MV-4-11 (cell line): ENCODE measurements around the gene ILF2.
"Not testable (repeated sequence)": the region's sequence is repeated elsewhere in the genome, so short reads cannot be mapped to it uniquely, and the experiment has no call there.

ENCODE experiments used
- DNase-seq: peaks from one replicate; lab custom pipeline; 2025; lab: John Stamatoyannopoulos, UW

Gene ILF2

GRCh38 chr1:153649137-153649862, 21.5 kb downstream of the ILF2 start:
- DNase-seq: no peak

- no peak for DNase-seq
Observed at GRCh38 chr1:153648000-153648643, 22.7 kb downstream of the ILF2 start.

GRCh38 chr1:153647346-153647714, 23.5 kb downstream of the ILF2 start:
- no peak for DNase-seq

GRCh38 chr1:153646672-153647345, 24.0 kb downstream of the ILF2 start:
- DNase-seq: peak; percentile 78

- no peak for DNase-seq
Observed at GRCh38 chr1:153643816-153644215, 27.0 kb downstream of the ILF2 start.

- DNase-seq: no peak
Observed at GRCh38 chr1:153643100-153643499, 27.7 kb downstream of the ILF2 start.

GRCh38 chr1:153642161-153642560, 28.6 kb downstream of the ILF2 start:
- DNase-seq: no peak

- DNase-seq: no peak
Observed at GRCh38 chr1:153640861-153641260, 29.9 kb downstream of the ILF2 start.

- DNase-seq: not testable (repeated sequence)
Observed at GRCh38 chr1:153640213-153640612, 30.6 kb downstream of the ILF2 start.

- no peak for DNase-seq
Observed at GRCh38 chr1:153639280-153639679, 31.5 kb downstream of the ILF2 start.

- DNase-seq: no peak
Observed at GRCh38 chr1:153638261-153638660, 32.5 kb downstream of the ILF2 start.

GRCh38 chr1:153636312-153636711, 34.5 kb downstream of the ILF2 start:
- no peak for DNase-seq

- no peak for DNase-seq
Observed at GRCh38 chr1:153635872-153636271, 34.9 kb downstream of the ILF2 start.

- peak; percentile 97 for DNase-seq
Observed at GRCh38 chr1:153633754-153634665, 36.8 kb downstream of the ILF2 start, which contains the start of gene CHTOP. TSS of gene CHTOP (plus strand) at chr1:153634066. CDS start at chr1:153636589, 2,523 bp downstream.

- DNase-seq: no peak
Observed at GRCh38 chr1:153633161-153633753, 37.5 kb downstream of the ILF2 start.

GRCh38 chr1:153631047-153632022, 39.5 kb downstream of the ILF2 start:
- no peak for DNase-seq

- no peak for DNase-seq
Observed at GRCh38 chr1:153630384-153630783, 40.4 kb downstream of the ILF2 start.

GRCh38 chr1:153629971-153630370, 40.8 kb downstream of the ILF2 start:
- no peak for DNase-seq

- DNase-seq: no peak
Observed at GRCh38 chr1:153629343-153629665, 41.5 kb downstream of the ILF2 start.

GRCh38 chr1:153628638-153629342, 42.0 kb downstream of the ILF2 start:
- DNase-seq: no peak
